Mucosa of descending colon (tissue), 3 donors: Measurements from ENCODE around the gene CAMK2N2. TPM values are rescaled to one million over a fixed set of nuclear protein-coding genes. Genes with fewer than 3 reads are reported as not detected.

Experiments
- ATAC-seq: fragments of 200-7000 bp; cut with Tn5 transposase; one replicate; pipeline ENCODE4 v1.9.1; 2020; ENCODE audit warnings: mild to moderate bottlenecking, moderate library complexity
- DNase-seq, 3 donors: peaks; one replicate each; pipeline ENCODE4 v3.0.0-alpha.2; 2020
- H3K36me3 ChIP-seq: fragments of 200-600 bp; one replicate; pipeline ENCODE4 v1.8.0; 2021; ENCODE audit warnings: low read depth, mild to moderate bottlenecking
- H3K4me1 ChIP-seq: fragments of 200-600 bp; one replicate; pipeline ENCODE4 v1.8.0; 2021; ENCODE audit warnings: low read depth, mild to moderate bottlenecking
- H3K4me3 ChIP-seq: fragments of 200-600 bp; one replicate; pipeline ENCODE4 v1.8.0; 2021; ENCODE audit warnings: mild to moderate bottlenecking
- H3K9me3 ChIP-seq: fragments of 200-600 bp; one replicate; pipeline ENCODE4 v1.8.0; 2021; ENCODE audit warnings: mild to moderate bottlenecking
- CTCF ChIP-seq: fragments of 200-600 bp; IDR thresholded peaks from one replicate; pipeline ENCODE4 v1.8.0; 2022; ENCODE audit warnings: antibody characterized with exemption, mild to moderate bottlenecking
- intact Hi-C, 2 donors: fragments of 100-400 bp; cut with DNase I in 1 of 2; cut with micrococcal nuclease in 1 of 2; formaldehyde crosslinking; loops; one replicate each; pipeline versions ENCODE4 v1.11.0 to v1.11.1; 2022; cut with DNase I, micrococcal nuclease
- total RNA-seq, 3 donors: library from RNA; stranded (reverse); fragmentation: NEBNext Ultra II Directional in 2 of 3; extraction: Animal tissue kit (Norgen Biotek cat#: 25700) in 2 of 3; gene quantifications; one replicate each; pipeline versions ENCODE4 v1.2.1 to v1.2.4, GENCODE V29; 2021 to 2023
- donor health status: DM: no; HTN: no; CAD: no; lungs with moderate emphysema.
- donor health status: DM: no; HTN: no; CAD: no.
- donor health status: DM: no; HTN: yes; CAD: no.

Gene CAMK2N2
- total RNA-seq, 3 donors from 2014 or later, result 0.95 TPM; not detected in 2

GRCh38 chr3:184283681-184284080, 22.3 kb upstream of the CAMK2N2 start:
- intact Hi-C loops, result loop anchor here in 1 of 2 donors (10.0 kb wide), 1 partner anchor 389 kb away; no protein-coding TSS in a partner anchor
- no peak for TF ChIP-seq CTCF
- H3K4me1 ChIP-seq, result no peaks in the 10 kb centered on the region
- H3K4me3 ChIP-seq, result no peak overlapping the region
- DNase-seq, result no peak
- ATAC-seq, result no peak
- H3K9me3 ChIP-seq, result no peaks in the 10 kb centered on the region
- no peaks in the 10 kb centered on the region for H3K36me3 ChIP-seq

GRCh38 chr3:184282941-184283340, 21.6 kb upstream of the CAMK2N2 start:
- no peak overlapping the region for H3K4me3 ChIP-seq
- intact Hi-C loops, result loop anchor here in 1 of 2 donors (10.0 kb wide), 1 partner anchor 388 kb away; no protein-coding TSS in a partner anchor
- ATAC-seq (no peak), DNase-seq (no peak)
- no peaks in the 10 kb centered on the region for H3K36me3 ChIP-seq
- no peaks in the 10 kb centered on the region for H3K4me1 ChIP-seq
- no peaks in the 10 kb centered on the region for H3K9me3 ChIP-seq
- TF ChIP-seq CTCF, result no peak

GRCh38 chr3:184277366-184277765, 16.0 kb upstream of the CAMK2N2 start:
- no peak for TF ChIP-seq CTCF
- Histone ChIP-seq H3K4me3 (no peak overlapping the region), H3K36me3 (no peaks in the 10 kb centered on the region), H3K4me1 (no peaks in the 10 kb centered on the region), H3K9me3 (no peaks in the 10 kb centered on the region)
- ATAC-seq, result no peak
- DNase-seq, result no peak
- intact Hi-C loops, result no loop called here

GRCh38 chr3:184275961-184276910, 14.9 kb upstream of the CAMK2N2 start, which contains the start of gene ECE2:
Gene ECE2, plus strand, starts transcription at chr3:184276022. Its CDS starts 132 bp downstream, at chr3:184276154.
- no peak for TF ChIP-seq CTCF
- no peaks in the 10 kb centered on the region for H3K36me3 ChIP-seq
- H3K4me1 ChIP-seq, result no peaks in the 10 kb centered on the region
- no peaks in the 10 kb centered on the region for H3K9me3 ChIP-seq
- intact Hi-C loops, result no loop called here
- H3K4me3 ChIP-seq, result no peak within 1 kb of the TSS
- DNase-seq (no peak), ATAC-seq (no peak)

- ATAC-seq, result no peak
- Histone ChIP-seq H3K9me3 (no peaks in the 10 kb centered on the region), H3K36me3 (no peaks in the 10 kb centered on the region), H3K4me3 (no peak overlapping the region), H3K4me1 (no peaks in the 10 kb centered on the region)
- DNase-seq, result no peak
- intact Hi-C loops, result no loop called here
- TF ChIP-seq CTCF, result no peak
Observed at GRCh38 chr3:184275381-184275701, 14.0 kb upstream of the CAMK2N2 start.
